Stimulated activated CD4-positive, alpha-beta T cell treated with anti-CD3 and anti-CD28 coated beads, TNF-alpha, amount 100 ng/mL, for 24 hours (primary cell): ENCODE results near the gene MEMO1.

Experiments
- DNase-seq, 3 experiments: peaks; one replicate each; pipeline ENCODE4 v3.0.0-alpha.2; 2020; ENCODE audit warnings: low read depth in 3 of 3

The MEMO1 gene

GRCh38 chr2:31828891-31829290 lies 181.9 kb downstream of the MEMO1 start:
- no peak for DNase-seq

- no peak for DNase-seq
Observed at GRCh38 chr2:31823558-31823957, 187.2 kb downstream of the MEMO1 start.

GRCh38 chr2:31822587-31822986 lies 188.2 kb downstream of the MEMO1 start:
- DNase-seq, result no peak
